HepG2 (cell line): Measurements from ENCODE around the gene DPP8. TPM values are rescaled to one million over a fixed set of nuclear protein-coding genes. Genes with fewer than 3 reads are reported as not detected.

Experiments used
- AKAP8 ChIP-seq: sonication (generic); formaldehyde crosslinking; IDR thresholded peaks from 2 replicates; pipeline ENCODE4 v1.5.1; 2020; ENCODE audit warnings: mild to moderate bottlenecking, missing genetic modification reagents
- ARNT ChIP-seq: fragments of 450-650 bp; IDR thresholded peaks from 2 replicates; pipeline ENCODE4 v1.6.1; 2017
- ATF1 ChIP-seq: IDR thresholded peaks from 2 replicates; pipeline ENCODE4 v1.6.1; 2016; ENCODE audit warnings: mild to moderate bottlenecking, control low read depth
- BCL6 ChIP-seq: IDR thresholded peaks from 2 replicates; pipeline ENCODE4 v1.6.1; 2016; ENCODE audit warnings: missing genetic modification reagents, missing compliant biosample characterization
- CBFB ChIP-seq: sonication (generic); formaldehyde crosslinking; IDR thresholded peaks from 2 replicates; pipeline ENCODE4 v1.4.0; 2020; ENCODE audit warnings: missing genetic modification reagents
- HES4 ChIP-seq: sonication (generic); formaldehyde crosslinking; IDR thresholded peaks from 2 replicates; pipeline ENCODE4 v1.9.0; 2021; ENCODE audit warnings: mild to moderate bottlenecking, missing genetic modification reagents, borderline replicate concordance
- HNF4A ChIP-seq: sonication (generic); formaldehyde crosslinking; IDR thresholded peaks from 2 replicates; pipeline ENCODE4 v1.4.0; 2020; ENCODE audit warnings: missing genetic modification reagents
- ISL2 ChIP-seq: sonication (generic); formaldehyde crosslinking; IDR thresholded peaks from 2 replicates; pipeline ENCODE4 v1.5.0; 2020; ENCODE audit warnings: missing genetic modification reagents
- MBNL3 ChIP-seq: fragments of 250-450 bp; sonication (Bioruptor Pico); conservative IDR thresholded peaks from 2 replicates; pipeline ENCODE4 v1.8.0; 2022; ENCODE audit warnings: mild to moderate bottlenecking, inconsistent platforms
- PATZ1 ChIP-seq: sonication (generic); formaldehyde crosslinking; IDR thresholded peaks from 2 replicates; pipeline ENCODE4 v1.4.0; 2020; ENCODE audit warnings: missing genetic modification reagents
- PLRG1 ChIP-seq: fragments of 450-650 bp; conservative IDR thresholded peaks from 2 replicates; pipeline ENCODE4 v1.6.1; 2016
- SNRNP70 ChIP-seq: fragments of 200-400 bp; formaldehyde crosslinking; IDR thresholded peaks from 2 replicates; pipeline ENCODE4 v1.6.1; 2017; ENCODE audit warnings: mild to moderate bottlenecking, low read depth, low read length, moderate library complexity
- TGIF2 ChIP-seq: IDR thresholded peaks from 2 replicates; pipeline ENCODE4 v1.6.1; 2016; ENCODE audit warnings: control low read depth, missing compliant biosample characterization
- ZGPAT ChIP-seq: IDR thresholded peaks from 2 replicates; pipeline ENCODE4 v1.6.1; 2016; ENCODE audit warnings: mild to moderate bottlenecking
- ZNF660 ChIP-seq: sonication (generic); formaldehyde crosslinking; IDR thresholded peaks from 2 replicates; pipeline ENCODE4 v1.5.1; 2020; ENCODE audit warnings: mild to moderate bottlenecking, low read depth, missing genetic modification reagents, borderline replicate concordance
- ZNF782 ChIP-seq: sonication (generic); formaldehyde crosslinking; IDR thresholded peaks from 2 replicates; pipeline ENCODE4 v1.4.0; 2020; ENCODE audit warnings: missing genetic modification reagents, mild to moderate bottlenecking, borderline replicate concordance
- polyA plus RNA-seq, 8 experiments: library from polyadenylated mRNA; depleted of rRNA in 3 of 8; stranded (reverse) in 7 of 8; unstranded in 1 of 8; fragments of >200 nt; fragmentation: Illumina TruSeq in 4 of 8; extraction: Trizol in 4 of 8; gene quantifications; 2 replicates each; pipeline versions ENCODE4 v1.2.1 to v1.2.3, GENCODE V29; 2011 to 2016; ENCODE audit warnings: low read depth in 4 of 8, missing spikeins in 1 of 8, mixed read lengths in 1 of 8; ENCODE audit not compliant: insufficient read depth in 1 of 8
- total RNA-seq, 5 experiments: library from RNA; depleted of rRNA; stranded (reverse); fragments of >200 nt; fragmentation: Illumina TruSeq; extraction: Trizol; gene quantifications; 2 replicates each; pipeline ENCODE4 v1.2.3, GENCODE V29; 2016; ENCODE audit warnings: low read depth in 1 of 5
- TF ChIP-seq, protein P1 (sequence below): sonication (generic); formaldehyde crosslinking; IDR thresholded peaks from 2 replicates; pipeline ENCODE4 v1.4.0; 2020; ENCODE audit warnings: mild to moderate bottlenecking, missing genetic modification reagents
- TF ChIP-seq, protein P2 (sequence below): sonication (generic); formaldehyde crosslinking; IDR thresholded peaks from 2 replicates; pipeline ENCODE4 v1.8.0; 2022; ENCODE audit warnings: low read depth, missing genetic modification reagents
- TF ChIP-seq, protein P3 (sequence below): sonication (generic); formaldehyde crosslinking; IDR thresholded peaks from 2 replicates; pipeline ENCODE4 v1.8.0; 2022; ENCODE audit warnings: mild to moderate bottlenecking, missing genetic modification reagents
- TF ChIP-seq, protein P4 (sequence below): sonication (generic); formaldehyde crosslinking; IDR thresholded peaks from 2 replicates; pipeline ENCODE4 v1.8.0; 2022; ENCODE audit warnings: missing genetic modification reagents, mild to moderate bottlenecking, borderline replicate concordance
- TF ChIP-seq, protein P5 (sequence below): sonication (generic); formaldehyde crosslinking; IDR thresholded peaks from 2 replicates; pipeline ENCODE4 v1.4.0; 2020; ENCODE audit warnings: missing genetic modification reagents

Gene DPP8
- total and polyA plus RNA-seq, 2 of the 13 experiments (the other 11 are each of a cell fraction or from before 2014, with no cell fraction given) = 18.0 to 26.3 TPM

GRCh38 chr15:65530318-65531111 lies 13.0 kb upstream of the DPP8 start, which contains the start of gene HACD3 (continued):
- TF ChIP-seq ZNF660 (CRISPR knock-in tag) = no peak
- TF ChIP-seq SNRNP70 = no peak
- TF ChIP-seq, protein P1, sequence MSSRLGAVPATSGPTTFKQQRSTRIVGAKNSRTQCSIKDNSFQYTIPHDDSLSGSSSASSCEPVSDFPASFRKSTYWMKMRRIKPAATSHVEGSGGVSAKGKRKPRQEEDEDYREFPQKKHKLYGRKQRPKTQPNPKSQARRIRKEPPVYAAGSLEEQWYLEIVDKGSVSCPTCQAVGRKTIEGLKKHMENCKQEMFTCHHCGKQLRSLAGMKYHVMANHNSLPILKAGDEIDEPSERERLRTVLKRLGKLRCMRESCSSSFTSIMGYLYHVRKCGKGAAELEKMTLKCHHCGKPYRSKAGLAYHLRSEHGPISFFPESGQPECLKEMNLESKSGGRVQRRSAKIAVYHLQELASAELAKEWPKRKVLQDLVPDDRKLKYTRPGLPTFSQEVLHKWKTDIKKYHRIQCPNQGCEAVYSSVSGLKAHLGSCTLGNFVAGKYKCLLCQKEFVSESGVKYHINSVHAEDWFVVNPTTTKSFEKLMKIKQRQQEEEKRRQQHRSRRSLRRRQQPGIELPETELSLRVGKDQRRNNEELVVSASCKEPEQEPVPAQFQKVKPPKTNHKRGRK (CRISPR knock-in tag) = no peak
- TF ChIP-seq ARNT = no peak
- TF ChIP-seq HNF4A (CRISPR knock-in tag) = no peak
- TF ChIP-seq PATZ1 (CRISPR knock-in tag) = peak; percentile 6; the same call in 1 of the 2 replicates
- TF ChIP-seq ISL2 (CRISPR knock-in tag) = peak; percentile 60; the same call in 1 of the 2 replicates
- TF ChIP-seq, protein P2, sequence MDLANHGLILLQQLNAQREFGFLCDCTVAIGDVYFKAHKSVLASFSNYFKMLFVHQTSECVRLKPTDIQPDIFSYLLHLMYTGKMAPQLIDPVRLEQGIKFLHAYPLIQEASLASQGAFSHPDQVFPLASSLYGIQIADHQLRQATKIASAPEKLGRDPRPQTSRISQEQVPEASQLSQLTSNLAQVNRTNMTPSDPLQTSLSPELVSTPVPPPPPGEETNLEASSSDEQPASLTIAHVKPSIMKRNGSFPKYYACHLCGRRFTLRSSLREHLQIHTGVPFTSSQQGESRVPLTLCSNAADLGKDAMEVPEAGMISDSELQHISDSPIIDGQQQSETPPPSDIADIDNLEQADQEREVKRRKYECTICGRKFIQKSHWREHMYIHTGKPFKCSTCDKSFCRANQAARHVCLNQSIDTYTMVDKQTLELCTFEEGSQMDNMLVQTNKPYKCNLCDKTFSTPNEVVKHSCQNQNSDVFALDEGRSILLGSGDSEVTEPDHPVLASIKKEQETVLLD (CRISPR knock-in tag) = no peak
- peak; percentile 43; the same call in 1 of the 2 replicates for TF ChIP-seq CBFB (CRISPR knock-in tag)
- no peak for TF ChIP-seq MBNL3 (CRISPR knock-in tag)
- no peak for TF ChIP-seq ATF1 (CRISPR knock-in tag)
- TF ChIP-seq, protein P3, sequence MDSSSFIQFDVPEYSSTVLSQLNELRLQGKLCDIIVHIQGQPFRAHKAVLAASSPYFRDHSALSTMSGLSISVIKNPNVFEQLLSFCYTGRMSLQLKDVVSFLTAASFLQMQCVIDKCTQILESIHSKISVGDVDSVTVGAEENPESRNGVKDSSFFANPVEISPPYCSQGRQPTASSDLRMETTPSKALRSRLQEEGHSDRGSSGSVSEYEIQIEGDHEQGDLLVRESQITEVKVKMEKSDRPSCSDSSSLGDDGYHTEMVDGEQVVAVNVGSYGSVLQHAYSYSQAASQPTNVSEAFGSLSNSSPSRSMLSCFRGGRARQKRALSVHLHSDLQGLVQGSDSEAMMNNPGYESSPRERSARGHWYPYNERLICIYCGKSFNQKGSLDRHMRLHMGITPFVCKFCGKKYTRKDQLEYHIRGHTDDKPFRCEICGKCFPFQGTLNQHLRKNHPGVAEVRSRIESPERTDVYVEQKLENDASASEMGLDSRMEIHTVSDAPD (CRISPR knock-in tag) = no peak
- TF ChIP-seq, protein P4, sequence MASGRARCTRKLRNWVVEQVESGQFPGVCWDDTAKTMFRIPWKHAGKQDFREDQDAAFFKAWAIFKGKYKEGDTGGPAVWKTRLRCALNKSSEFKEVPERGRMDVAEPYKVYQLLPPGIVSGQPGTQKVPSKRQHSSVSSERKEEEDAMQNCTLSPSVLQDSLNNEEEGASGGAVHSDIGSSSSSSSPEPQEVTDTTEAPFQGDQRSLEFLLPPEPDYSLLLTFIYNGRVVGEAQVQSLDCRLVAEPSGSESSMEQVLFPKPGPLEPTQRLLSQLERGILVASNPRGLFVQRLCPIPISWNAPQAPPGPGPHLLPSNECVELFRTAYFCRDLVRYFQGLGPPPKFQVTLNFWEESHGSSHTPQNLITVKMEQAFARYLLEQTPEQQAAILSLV (CRISPR knock-in tag) = peak; percentile 96
- TF ChIP-seq PLRG1 = no peak
- no peak for TF ChIP-seq AKAP8 (CRISPR knock-in tag)
- peak; percentile 76 for TF ChIP-seq TGIF2 (CRISPR knock-in tag)
- peak; percentile 85 for TF ChIP-seq ZGPAT
- TF ChIP-seq, protein P5, sequence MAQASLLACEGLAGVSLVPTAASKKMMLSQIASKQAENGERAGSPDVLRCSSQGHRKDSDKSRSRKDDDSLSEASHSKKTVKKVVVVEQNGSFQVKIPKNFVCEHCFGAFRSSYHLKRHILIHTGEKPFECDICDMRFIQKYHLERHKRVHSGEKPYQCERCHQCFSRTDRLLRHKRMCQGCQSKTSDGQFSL (CRISPR knock-in tag) = no peak
- peak; percentile 44 for TF ChIP-seq BCL6 (CRISPR knock-in tag)
- peak; percentile 93 for TF ChIP-seq HES4 (CRISPR knock-in tag)
- TF ChIP-seq ZNF782 (CRISPR knock-in tag) = peak; percentile 78; the same call in 1 of the 2 replicates
